ENCODE results near the gene EXOG. TPM values are rescaled to one million over a fixed set of nuclear protein-coding genes. Genes with fewer than 3 reads are reported as not detected.

EXOG gene
- total RNA-seq, 6 experiments from 2014 or later = 2.7 to 5.3 (median 3.9) TPM

DNA sequence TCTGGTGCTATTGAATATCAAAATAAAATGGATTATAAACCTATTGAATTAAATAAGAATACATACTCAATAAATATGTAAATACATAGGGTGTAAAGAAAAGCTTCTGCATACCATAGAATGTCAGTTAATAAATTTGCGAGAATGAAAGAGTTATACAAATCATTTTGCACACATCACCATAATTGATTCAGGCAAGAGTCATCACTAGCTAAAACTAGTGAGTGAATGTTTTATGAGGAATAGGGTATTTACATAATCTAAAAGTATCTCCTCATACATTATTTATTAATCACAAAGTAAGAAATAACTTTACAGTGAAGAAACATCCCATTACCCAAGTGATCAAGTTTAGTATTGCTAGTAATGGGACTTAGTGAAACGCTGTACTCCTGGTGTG is 13.6 kb downstream of the EXOG start:
- DNase-seq = no peak
- intact Hi-C loops (cut with DNase I) = no loop called here
- no peak overlapping the region for H3K4me3 ChIP-seq
- 87% methylated on average over 2 of the region's 2 CpGs for WGBS (ENCODE audit: insufficient coverage, low coverage, low lambda C conversion rate, missing lambda C conversion rate)
- no peaks in the 10 kb centered on the region for H3K27me3 ChIP-seq
- no peaks in the 10 kb centered on the region for H3K4me1 ChIP-seq
- no peak for TF ChIP-seq POLR2A (IDR thresholded peaks at IDR 0.05)
- TF ChIP-seq, protein P1, sequence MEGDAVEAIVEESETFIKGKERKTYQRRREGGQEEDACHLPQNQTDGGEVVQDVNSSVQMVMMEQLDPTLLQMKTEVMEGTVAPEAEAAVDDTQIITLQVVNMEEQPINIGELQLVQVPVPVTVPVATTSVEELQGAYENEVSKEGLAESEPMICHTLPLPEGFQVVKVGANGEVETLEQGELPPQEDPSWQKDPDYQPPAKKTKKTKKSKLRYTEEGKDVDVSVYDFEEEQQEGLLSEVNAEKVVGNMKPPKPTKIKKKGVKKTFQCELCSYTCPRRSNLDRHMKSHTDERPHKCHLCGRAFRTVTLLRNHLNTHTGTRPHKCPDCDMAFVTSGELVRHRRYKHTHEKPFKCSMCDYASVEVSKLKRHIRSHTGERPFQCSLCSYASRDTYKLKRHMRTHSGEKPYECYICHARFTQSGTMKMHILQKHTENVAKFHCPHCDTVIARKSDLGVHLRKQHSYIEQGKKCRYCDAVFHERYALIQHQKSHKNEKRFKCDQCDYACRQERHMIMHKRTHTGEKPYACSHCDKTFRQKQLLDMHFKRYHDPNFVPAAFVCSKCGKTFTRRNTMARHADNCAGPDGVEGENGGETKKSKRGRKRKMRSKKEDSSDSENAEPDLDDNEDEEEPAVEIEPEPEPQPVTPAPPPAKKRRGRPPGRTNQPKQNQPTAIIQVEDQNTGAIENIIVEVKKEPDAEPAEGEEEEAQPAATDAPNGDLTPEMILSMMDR (IDR thresholded peaks at IDR 0.05) = no peak
- no peaks in the 10 kb centered on the region for H3K9me3 ChIP-seq
- H3K36me3 ChIP-seq = peaks cover 0 to 8% (median 1%) of the 10 kb centered on the region in 4 donors
- H3K27ac ChIP-seq = no peak overlapping the region
- no peak for ATAC-seq

DNA sequence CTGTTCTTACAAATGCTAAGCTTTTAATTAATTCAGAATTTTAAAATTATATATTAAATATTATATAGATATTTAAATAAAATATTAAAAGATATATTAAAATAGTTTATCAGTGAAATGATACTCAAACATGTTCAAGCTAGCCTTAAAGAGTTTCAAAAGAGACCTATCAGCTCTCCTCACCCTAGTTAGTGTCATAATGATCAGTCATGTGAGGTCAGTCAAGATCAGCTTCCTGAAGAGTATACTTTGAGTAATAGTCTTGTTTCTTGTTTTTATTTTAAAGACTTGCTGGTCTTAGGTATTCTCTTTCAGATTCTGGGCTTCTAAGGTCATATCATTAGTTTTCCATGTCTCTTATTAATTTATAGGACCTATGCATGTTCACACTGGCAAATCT is 14.5 kb downstream of the EXOG start:
- no peak for TF ChIP-seq POLR2A (IDR thresholded peaks at IDR 0.05)
- TF ChIP-seq, protein P1 (IDR thresholded peaks at IDR 0.05) = no peak
- Histone ChIP-seq H3K27ac (no peak overlapping the region), H3K4me3 (no peak overlapping the region), H3K9me3 (no peaks in the 10 kb centered on the region), H3K27me3 (no peaks in the 10 kb centered on the region), H3K36me3 (peaks cover 0 to 6% (median 1%) of the 10 kb centered on the region in 4 donors), H3K4me1 (no peaks in the 10 kb centered on the region)
- no peak for ATAC-seq
- intact Hi-C loops (cut with DNase I) = no loop called here
- DNase-seq = no peak

DNA sequence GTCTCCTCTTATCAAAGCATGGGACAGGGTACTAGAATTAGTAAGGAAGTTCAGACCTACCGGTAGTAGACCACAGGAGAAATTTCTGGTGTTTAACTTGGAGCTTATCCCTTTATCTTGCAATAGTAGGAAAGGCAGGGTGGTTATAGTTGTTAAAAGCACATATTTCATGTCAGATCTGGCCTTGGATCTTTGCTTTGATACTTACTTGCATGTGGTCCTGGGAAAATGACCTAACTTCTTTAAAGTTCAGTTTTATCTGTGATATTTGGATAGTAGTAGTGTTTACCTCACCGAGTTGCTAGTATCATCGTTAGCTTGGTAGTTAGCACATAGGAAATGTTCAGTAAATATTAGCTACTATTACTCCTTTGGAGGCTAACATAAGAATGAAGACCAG is 15.4 kb downstream of the EXOG start:
- Histone ChIP-seq H3K27ac (no peak overlapping the region), H3K27me3 (no peaks in the 10 kb centered on the region), H3K9me3 (no peaks in the 10 kb centered on the region), H3K4me1 (no peaks in the 10 kb centered on the region), H3K4me3 (no peak overlapping the region), H3K36me3 (peaks cover 0 to 6% (median 1%) of the 10 kb centered on the region in 4 donors)
- WGBS (ENCODE audit: insufficient coverage, low coverage, low lambda C conversion rate, missing lambda C conversion rate) = 78% methylated on average over 3 of the region's 3 CpGs
- intact Hi-C loops (cut with DNase I) = no loop called here
- DNase-seq (no peak), ATAC-seq (no peak)
- TF ChIP-seq POLR2A (IDR thresholded peaks at IDR 0.05) = no peak
- TF ChIP-seq, protein P1 (IDR thresholded peaks at IDR 0.05) = no peak

DNA sequence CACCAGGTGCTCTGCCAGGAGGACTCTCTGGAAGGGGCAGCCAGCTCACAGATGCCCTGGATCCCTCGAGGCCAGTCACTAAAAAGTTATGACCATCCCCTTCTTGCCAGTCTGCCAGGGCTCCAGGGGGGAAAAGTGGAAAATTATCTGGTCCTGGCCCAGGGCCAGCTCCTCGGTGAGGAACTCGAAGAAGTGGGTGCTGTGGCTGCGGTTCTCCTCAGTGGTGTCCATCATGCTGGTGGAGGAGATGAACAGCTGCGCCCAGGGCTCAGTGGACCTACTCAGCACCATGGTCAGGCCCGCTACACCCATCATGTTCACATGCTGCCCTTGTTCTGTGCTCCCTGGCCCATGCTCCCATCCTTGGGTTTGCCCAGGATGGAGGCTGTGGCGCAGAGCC is 19.2 kb downstream of the EXOG start:
- 94% methylated on average over 2 of the region's 7 CpGs for WGBS (ENCODE audit: insufficient coverage, low coverage, low lambda C conversion rate, missing lambda C conversion rate)
- no peak overlapping the region for H3K27ac ChIP-seq
- ATAC-seq (no peak), DNase-seq (no peak)
- TF ChIP-seq, protein P1 (IDR thresholded peaks at IDR 0.05) = no peak
- TF ChIP-seq POLR2A (IDR thresholded peaks at IDR 0.05) = no peak
- H3K36me3 ChIP-seq = no peaks in the 10 kb centered on the region
- H3K9me3 ChIP-seq = no peaks in the 10 kb centered on the region
- H3K4me1 ChIP-seq = no peaks in the 10 kb centered on the region
- H3K4me3 ChIP-seq = no peak overlapping the region
- intact Hi-C loops (cut with DNase I) = no loop called here
- H3K27me3 ChIP-seq = no peaks in the 10 kb centered on the region

DNA sequence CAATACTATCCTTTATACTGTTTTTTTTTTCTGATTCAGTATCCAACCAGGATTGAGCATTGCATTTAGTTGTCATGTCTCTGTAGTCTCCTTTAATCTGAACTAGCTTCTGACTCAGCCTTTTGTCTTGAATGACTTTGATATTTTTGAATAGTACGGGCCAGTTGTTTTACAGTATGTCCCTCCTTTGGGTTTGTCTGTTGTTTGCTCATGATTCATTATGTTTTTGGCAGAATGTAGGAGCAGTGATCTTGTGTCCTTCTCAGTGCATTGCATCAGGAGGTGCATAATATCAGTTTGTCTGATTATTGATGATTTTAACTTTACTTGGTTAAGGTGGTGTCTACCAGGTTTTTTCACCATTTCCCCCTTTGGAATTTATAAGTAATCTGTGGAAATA is 20.5 kb downstream of the EXOG start:
- Histone ChIP-seq H3K4me1 (no peaks in the 10 kb centered on the region), H3K27me3 (no peaks in the 10 kb centered on the region), H3K27ac (no peak overlapping the region), H3K9me3 (no peaks in the 10 kb centered on the region), H3K36me3 (no peaks in the 10 kb centered on the region), H3K4me3 (no peak overlapping the region)
- no peak for TF ChIP-seq POLR2A (IDR thresholded peaks at IDR 0.05)
- TF ChIP-seq, protein P1 (IDR thresholded peaks at IDR 0.05) = no peak
- ATAC-seq = no peak
- intact Hi-C loops (cut with DNase I) = no loop called here
- WGBS (ENCODE audit: insufficient coverage, low coverage, low lambda C conversion rate, missing lambda C conversion rate) = 80% methylated on average over 1 of the region's 1 CpG
- no peak for DNase-seq
